Measurements from ENCODE around the gene NUPR1.
"Not testable (repeated sequence)": the region's sequence is repeated elsewhere in the genome, so short reads cannot be mapped to it uniquely, and the experiment has no call there.

The NUPR1 gene

DNA sequence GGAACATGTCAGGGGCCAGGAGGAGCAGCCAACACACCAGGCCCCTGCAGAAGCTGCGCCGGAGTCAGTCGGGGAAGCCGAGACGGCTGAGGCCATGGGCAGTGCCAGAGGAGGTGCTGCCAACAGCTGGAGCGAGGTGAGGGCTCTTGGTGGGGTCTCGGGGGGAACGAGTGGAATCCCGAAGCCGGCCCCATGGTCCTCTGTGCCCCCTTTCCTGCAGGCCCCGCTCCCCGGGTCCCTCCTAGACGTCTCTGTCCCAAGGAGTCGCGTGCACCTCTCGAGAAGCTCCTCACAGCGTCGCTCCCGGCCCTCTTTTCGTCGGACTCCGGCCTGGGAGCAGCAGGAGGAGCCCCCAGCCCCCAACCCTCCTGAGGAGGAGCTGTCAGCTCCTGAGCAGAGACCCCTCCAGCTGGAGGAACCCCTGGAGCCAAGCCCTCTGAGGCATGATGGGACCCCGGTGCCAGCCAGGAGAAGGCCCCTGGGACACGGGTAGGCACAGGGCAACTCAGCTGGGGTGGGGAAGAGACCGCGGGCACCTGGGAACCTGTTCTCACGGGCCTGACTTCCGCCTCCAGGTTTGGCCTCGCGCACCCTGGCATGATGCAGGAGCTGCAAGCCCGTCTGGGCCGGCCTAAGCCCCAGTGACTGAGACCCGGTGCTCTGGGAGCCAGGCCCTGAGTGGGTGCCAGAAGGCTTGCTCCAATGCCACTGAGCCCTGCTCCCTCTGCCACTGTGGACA, 40.7 kb downstream of the NUPR1 start:
- no peak for DNase-seq

DNA sequence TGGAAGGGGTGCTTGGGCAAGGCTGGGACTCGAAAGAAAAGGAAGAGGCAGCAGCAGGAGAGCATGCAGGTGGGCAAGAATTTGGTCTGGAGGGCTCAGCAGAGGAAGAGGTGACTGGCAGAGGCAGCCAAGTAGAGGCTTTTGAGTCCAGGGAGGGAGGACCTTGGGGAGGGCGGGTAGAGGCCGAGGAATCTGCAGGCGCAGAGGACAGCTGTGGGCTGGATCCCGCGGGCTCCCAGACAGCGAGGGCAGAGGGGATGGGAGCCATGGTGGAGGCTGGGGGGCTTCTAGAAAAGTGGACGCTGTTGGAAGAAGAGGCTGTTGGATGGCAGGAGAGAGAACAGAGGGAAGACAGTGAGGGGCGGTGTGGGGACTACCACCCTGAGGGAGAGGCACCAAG, 41.4 kb downstream of the NUPR1 start:
- no peak for DNase-seq

DNA sequence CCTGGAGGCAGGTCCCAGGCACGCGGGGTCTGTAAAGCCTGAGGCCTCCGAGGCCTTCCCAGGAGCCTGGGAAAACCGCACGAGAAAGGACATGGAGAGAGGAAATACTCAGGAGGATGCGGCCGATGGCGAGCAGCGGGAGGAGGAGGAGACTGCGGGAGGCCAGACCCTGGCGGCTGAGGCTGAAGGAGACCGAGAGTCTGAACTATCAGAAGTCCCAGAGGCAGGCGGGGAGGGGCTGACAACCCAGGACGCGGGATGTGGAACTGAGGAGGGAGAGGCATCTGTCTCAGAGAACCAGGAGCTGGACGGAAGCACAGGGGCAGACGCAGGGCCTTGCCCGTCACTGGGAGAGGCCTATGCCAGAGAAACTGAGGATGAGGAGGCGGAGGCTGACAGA, 41.9 kb downstream of the NUPR1 start:
- DNase-seq = no peak

DNA sequence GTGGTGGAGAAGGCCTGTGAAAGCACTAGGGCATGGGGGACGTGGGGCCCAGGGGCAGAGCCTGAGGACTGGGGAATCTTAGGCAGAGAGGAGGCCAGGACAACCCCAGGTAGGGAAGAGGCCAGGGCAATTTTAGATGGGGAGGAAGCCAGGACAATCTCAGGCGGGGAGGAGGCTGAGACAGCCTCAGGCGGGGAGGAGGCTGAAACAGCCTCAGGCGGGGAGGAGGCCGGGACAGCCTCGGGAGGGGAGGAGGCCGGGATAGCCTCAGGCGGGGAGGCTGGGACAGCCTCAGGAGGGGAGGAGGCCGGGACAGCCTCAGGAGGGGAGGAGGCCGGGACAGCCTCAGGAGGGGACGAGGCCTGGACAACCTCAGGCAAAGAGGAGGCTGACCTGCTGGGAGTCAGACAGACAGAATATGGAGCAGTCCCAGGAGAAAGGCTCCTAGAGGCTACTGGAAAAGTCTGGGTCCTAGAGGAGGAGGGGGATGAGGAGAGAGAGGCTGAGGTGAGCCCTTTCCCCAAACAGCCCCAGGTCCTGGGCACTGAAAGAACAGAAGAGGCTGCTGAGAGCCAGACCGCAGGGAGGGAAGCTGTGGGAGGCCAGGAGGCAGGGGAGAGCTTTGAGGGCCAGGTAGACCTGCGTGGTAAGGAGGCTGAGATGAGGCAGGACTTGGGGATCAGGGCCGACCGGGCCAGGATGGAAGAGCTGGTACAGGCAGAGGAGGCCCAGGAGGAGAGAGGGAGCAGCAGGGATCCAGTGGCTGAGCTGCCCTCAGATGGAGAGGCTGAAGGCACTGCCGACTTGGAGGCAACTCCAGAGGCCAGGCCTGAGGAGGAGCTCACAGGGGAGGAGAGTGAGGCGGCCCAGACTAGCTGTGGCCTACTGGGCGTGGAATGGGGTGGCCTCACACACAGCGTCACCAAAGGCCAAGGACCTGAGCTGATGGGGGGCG, 42.7 kb downstream of the NUPR1 start:
- no peak for DNase-seq

DNA sequence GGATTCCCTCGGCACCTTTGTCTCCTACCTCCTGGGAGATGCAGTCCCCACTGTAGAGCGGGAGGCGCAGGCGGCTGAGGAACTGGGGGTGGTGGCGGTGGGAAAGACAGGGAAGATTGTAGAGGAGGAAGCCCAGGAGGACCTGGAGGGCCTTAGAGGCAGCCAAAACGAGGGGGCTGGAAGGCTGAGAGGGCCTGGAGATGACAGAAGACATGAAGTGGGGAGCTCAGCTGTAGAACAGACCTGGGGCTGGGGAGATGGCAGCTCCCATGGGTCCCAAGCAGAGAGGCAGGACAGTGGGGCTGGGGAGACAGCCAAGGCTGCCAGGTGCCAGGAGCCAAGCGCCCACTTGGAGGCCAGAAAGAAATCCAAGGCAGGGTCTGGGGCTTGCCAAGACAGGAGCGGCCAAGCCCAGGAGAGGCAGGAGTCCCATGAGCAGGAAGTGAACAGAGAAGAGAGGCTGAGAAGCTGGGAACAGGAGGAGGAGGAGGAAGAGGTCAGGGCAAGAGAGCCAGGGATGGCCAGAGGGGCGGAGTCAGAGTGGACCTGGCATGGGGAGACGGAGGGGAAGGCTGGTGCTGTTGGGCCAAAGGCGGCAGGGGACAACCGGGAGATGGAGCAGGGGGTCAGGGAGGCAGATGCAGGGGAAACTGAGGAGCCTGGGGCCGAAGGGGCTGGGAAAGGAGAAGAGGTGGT, 43.5 kb downstream of the NUPR1 start:
- DNase-seq = no peak

DNA sequence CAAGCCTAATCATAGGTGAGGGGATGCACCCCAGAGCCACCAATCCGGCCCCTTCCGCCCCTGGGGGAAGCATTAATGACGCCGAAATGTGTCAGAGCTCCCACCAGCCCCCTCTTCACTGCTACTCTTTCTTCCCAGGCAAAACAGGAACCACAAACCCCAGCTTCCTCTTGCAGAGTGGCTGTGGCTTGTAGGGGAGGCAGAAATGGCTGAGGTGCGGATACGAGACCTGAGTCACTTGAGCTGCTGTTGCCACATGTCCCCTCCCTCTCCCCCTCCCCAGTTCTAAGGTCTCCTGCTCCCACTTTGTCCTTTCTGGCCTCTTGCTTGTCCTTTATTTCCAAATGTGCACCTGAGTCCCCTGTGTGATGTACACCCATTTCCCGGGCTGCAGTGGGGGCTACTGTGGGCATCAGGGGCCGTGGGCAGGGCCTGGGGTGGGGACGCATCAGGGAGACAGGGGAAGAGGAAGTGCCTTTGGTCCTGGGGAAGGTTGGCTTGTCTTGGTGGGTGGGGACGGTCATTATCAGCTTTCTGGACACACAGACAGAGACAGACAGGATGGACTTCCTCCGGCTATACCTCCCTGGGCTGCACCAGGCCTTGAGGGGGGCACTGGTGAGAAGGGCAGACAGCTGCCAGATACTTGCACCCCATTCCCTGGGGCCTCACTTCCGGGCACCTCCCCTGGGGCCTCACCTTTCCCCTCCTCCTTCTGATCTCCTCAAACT, 44.5 kb downstream of the NUPR1 start, which contains the start of gene APOBR:
Gene APOBR (plus strand): TSS at position 523 of the 731 bp plus-strand sequence. CDS start 39 bp downstream, at position 562.
- DNase-seq = no peak

DNA sequence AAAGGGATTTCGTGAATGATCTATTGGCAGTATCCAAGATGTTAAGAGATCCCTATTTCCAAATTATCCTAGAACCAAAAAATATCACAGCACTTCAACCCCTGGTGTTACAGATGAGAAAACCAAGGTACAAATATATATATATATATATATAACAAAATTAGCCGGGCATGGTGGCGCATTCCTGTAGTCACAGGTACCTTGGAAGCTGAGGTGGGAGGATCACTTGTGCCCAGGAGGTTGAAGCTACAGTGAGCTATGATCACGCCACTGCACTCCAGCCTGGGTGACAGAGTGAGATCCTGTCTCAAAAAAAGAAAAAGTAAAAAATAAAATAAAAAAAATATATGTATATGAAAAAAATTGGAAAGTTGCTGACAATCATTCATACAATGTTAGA, 46.3 kb downstream of the NUPR1 start:
- DNase-seq = no peak

DNA sequence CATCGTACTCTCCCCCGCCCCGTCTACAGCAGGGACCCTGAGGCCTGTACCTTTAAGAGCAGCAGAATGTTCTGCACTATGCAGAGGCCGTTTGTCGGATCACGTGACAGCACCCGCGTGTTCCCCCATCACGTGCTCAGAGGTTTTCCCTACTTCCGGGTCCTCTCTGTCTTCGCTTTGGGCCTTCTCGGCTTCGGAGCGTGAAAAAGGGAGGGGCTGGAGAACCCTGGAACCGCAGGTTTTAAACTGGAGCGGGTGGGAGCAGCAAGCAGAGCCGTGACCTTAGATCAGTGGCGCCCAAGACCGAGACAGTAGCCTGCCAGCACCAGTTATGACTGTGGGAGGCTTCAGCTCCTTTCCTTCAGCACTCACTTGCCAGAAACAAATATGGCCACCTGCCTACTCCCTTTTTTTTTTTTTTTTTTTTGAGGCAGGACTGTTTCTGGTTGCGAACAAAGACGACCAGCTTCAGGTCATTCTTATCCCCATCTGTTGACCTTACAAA, 46.8 kb downstream of the NUPR1 start, which contains the start of gene CLN3:
Gene CLN3 (minus strand): TSS at position 105 of the 505 bp plus-strand sequence. CDS start 315 bp downstream, outside the sequence.
- DNase-seq = peak; percentile 94

DNA sequence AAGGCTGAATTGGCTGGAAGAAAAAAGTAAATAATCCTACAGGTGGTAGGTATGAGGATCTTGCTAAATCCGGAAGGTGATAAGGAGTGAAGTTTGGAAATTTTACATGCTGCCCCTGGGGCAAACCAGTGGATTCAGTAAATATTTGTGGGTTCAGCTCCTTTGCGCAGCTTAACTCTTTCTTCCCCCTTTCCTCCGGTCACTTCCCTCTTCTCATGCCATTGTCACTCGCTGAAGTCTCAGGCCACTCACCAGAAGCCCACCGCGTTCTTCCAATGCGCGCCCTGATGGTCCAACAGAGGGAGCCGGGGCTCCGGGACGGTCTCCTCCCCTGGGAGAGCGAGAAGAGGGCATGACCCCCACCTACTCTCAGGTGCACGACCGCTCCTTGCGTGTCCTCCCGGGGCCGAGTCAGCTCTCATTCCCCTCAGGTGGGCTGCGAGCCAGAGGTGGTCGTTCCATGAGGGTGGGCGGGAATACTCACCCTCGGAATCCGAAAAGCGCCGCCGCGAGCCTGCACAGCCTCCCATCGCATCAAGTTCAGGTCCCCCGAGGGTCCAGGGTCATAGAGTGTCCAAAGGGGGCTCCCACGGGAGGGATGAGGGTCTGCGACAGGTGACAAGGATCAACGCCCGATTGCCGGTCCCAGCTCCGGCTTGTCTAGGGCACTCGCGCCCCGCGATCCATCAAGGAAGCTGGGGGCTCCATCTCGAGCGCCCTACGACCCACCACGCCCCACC, 47.4 kb downstream of the NUPR1 start:
- DNase-seq = no peak

DNA sequence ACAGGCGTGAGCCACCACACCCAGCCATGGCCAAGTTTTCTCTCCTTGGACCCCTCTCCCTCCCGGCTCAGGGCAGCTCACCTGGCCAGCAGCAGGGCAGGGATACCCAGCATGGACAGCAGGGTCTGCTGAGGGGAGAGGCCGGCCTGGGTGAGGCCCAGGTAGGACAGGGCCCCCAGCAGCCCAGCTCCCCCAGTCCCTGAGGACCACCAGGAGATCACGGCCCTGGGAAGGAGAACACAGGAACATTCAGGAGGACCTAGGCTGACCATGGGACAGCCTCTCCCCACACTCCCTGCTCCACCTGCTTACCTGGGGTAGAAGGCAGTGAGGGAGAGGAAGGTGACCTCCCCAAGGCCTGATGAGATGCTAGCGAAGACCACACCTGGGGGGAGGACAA, 52.5 kb downstream of the NUPR1 start:
- no peak for DNase-seq

DNA sequence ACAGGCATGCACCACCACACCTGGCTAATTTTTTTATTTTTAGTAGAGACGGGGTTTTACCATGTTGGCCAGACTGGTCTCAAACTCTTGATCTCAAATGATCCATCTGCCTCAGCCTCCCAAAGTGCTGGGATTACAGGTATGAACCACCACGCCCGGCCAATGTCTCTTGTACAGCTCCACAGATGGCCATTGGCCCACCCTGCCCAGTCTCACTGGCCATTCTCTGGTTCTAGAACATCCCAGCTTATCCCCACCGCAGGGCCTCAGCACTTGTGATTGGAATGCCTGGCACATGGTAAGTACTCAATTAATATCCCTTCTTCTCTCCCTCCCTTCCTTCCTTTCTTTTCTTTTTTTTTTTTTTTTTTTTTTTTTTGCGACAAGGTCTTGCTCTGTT, 55.4 kb downstream of the NUPR1 start:
- not testable (repeated sequence) for DNase-seq

Data from NCI-H345 (cell line).